CD4-positive, alpha-beta T cell treated with Interleukin-6 for 4 hours (primary cell): Measurements from ENCODE around the gene KCTD1.
"Not testable (repeated sequence)": the region's sequence is repeated elsewhere in the genome, so short reads cannot be mapped to it uniquely, and the experiment has no call there.

Experiments
- DNase-seq: peaks from one replicate; pipeline ENCODE4 v3.0.0-alpha.2; 2020; ENCODE audit warnings: mixed read lengths

Gene KCTD1

GRCh38 chr18:26455639-26456038 lies 92.7 kb downstream of the KCTD1 start:
- DNase-seq = no peak

DNA sequence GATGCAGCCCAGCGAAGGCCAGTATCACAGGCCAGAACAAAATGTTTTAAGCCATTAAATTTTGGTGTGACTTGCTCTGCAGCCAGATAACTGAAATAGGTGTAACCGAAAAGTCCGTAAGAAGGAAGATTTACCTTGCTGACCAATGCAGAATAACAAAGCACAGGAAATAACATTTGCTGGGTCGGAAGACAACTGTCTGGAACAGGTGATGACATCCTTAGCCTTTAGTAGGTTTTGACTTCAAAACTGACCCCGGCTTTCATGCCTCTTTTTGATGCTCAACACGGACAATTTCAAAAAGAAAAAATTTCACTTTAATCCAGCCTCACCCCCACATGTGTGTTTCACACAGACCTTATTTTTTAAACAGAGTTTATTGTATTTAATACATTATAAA lies 93.7 kb downstream of the KCTD1 start:
- no peak for DNase-seq

DNA sequence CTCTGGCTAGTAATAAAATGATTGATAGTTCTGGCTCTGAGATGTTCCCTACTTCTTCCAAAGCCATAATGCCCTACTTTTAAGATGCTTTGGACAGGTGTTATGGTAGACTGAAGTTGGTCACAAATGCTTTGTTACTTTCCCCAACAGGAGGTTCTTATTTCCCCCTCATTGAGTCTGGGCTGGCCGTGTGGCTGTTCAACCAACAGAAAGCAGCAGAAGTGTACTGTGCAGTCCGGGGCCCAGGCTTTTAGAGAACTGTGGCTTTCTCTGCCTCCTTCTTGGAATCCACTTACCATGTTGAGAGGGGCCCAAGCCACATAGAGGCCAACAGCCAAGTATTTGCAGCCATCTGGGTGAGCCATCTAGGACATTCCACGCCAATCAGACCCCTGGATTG lies 94.2 kb downstream of the KCTD1 start:
- no peak for DNase-seq

GRCh38 chr18:26453386-26453901 lies 94.9 kb downstream of the KCTD1 start:
- DNase-seq = no peak

DNA sequence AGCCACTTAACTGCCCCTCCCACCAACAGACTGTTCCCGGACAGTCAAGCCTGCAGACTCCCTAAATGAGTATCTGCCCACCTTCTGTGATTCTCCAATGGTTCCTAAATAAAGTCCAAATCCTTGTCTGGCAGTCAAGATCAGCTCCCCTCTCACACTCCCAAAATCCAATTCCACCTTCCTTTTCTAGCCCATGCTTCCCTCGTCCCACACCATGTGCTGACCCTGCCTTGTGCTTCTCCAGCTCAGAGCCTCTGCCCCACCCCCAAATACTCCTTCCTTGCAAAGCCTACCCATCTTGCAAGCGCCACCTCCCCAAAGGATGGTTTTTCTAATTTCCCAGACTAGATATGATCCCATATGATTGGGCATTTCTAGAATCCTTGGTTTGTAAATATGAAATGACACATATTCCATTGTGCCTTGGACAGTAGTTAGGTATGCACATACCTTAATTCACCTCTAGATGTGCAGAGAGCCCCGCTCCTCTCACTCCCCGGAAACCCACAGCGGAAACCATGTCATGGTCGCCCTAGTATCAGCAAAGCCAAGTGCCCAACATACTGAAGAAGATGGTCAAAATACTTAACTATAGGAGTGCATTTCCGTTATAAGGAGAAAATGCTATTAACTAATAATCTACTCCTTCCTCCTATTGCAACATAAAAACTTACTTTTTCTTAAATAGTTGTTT lies 97.2 kb downstream of the KCTD1 start:
- DNase-seq = no peak

GRCh38 chr18:26448714-26449159 lies 99.6 kb downstream of the KCTD1 start:
- no peak for DNase-seq

- no peak for DNase-seq
Observed at GRCh38 chr18:26443853-26444252, 104.5 kb downstream of the KCTD1 start.

- DNase-seq = no peak
Observed at GRCh38 chr18:26442126-26442525, 106.2 kb downstream of the KCTD1 start.

DNA sequence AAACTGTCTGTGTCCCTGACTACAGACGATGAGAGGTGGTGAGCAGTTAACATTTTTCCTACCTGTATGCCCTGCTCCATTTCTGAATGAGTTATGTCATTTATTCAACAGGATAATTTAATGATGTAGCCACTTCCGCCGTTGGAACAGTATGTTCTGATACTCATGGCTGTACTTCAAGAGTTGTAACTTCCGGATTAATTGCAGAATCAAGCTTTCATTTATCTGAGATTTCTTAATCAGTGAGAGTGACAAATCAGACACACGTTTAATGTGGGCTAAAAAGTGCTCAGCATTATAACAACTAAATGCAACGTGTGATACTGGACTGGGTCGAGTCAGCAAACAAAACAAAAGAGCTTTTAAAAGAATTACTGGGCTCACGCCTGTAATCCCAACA lies 107.7 kb downstream of the KCTD1 start:
- DNase-seq = no peak

- no peak for DNase-seq
Observed at GRCh38 chr18:26439537-26439936, 108.8 kb downstream of the KCTD1 start.

GRCh38 chr18:26438980-26439379 lies 109.4 kb downstream of the KCTD1 start:
- no peak for DNase-seq

- not testable (repeated sequence) for DNase-seq
Observed at GRCh38 chr18:26437634-26438033, 110.7 kb downstream of the KCTD1 start.

DNA sequence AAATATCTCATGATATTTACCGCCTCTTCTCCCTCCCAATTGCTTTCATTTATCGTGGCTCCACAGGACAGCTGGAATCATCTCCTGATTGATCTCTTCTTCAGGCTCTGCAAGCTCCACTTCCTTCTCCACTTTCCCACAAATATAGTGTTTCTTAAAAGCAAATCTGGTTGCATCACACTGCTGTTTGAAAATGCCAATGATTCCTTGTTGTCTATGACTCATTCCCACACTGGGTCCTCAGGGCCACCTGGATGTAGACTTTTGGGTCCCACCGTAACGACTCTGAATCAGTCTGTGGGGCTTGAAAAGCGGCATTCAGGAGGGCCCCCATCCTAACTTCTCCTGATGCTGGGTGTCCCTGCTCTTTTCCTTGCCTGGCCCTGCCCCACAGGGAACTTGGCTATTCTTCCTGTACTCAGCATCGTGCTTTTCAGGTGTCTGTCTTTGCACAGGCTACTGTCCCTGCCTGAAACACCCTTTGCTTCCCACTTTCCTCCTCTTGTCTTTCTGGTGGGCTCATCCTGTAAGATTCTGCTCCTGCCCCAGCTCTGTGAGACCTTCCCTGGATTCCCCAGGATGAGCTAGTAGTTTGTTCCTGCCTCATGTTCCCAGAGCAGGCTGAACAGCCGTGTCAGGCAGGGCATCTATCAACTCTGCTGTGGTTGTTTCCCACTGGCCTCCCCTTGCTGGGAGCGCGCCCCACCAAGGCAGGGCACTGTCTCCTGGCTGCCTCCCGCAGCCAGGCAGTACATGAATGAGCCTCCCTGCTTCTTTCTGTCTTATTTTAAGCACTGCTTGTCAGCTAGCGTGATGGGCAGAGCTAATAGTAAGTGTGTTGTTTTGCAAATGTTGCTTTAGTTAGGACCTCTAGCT lies 111.9 kb downstream of the KCTD1 start:
- no peak for DNase-seq

- no peak for DNase-seq
Observed at GRCh38 chr18:26435415-26436095, 112.8 kb downstream of the KCTD1 start.

GRCh38 chr18:26434887-26435286 lies 113.5 kb downstream of the KCTD1 start:
- no peak for DNase-seq

DNA sequence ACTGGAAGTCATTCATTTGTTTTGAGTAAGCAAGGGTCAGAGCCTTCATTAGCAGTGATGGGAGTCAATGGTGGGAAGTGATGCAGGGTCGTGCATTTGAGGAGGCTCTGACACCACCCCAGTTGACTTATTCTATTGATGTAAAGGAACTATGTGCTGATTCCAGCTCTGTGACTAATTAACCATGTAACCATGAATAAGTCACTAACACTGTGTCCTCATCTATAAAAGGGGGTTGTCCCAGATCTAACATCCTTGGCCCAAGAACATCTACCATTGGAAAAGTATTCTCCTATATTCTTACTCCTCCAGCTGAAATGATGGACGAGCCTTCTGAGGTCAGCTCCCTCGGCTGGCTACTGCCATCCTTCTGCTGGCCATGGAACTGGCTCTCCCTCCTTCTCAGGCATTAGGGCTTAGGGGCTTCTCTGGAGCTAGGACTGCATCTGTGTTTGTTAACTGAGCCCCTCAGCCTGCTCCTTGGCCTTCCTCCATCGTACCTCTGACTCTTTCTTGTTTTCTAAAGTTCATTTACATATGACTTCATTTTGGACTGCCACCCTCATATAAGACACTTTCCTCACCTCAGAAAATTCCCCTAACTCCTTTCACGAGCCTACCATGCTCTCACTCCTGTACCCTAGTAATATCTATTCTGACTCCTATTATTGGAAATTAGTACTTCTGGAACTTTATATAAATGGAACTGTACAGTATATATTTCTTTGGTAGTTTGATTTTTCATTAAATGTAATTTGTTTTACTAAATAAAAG lies 115.5 kb downstream of the KCTD1 start:
- no peak for DNase-seq

- no peak for DNase-seq
Observed at GRCh38 chr18:26429535-26430226, 118.7 kb downstream of the KCTD1 start.

DNA sequence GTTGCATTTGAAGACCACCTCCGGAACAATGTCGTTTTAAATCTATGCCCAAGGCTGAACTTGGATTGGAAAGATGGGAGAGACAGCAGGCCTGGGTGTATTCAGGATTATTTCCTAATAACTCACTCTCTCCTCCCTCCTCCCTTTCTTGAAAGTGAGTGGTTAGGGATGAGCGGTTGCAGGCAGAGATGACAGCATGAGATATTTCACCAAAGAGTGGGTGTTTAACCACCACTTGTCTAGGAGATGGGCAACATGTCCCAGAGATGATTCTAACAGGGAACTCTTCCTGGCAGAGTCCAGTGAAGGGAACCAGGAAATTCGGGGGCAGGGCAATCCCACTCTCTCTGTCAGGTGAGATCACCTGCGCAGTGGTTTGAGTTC lies 123.2 kb downstream of the KCTD1 start:
- no peak for DNase-seq

DNA sequence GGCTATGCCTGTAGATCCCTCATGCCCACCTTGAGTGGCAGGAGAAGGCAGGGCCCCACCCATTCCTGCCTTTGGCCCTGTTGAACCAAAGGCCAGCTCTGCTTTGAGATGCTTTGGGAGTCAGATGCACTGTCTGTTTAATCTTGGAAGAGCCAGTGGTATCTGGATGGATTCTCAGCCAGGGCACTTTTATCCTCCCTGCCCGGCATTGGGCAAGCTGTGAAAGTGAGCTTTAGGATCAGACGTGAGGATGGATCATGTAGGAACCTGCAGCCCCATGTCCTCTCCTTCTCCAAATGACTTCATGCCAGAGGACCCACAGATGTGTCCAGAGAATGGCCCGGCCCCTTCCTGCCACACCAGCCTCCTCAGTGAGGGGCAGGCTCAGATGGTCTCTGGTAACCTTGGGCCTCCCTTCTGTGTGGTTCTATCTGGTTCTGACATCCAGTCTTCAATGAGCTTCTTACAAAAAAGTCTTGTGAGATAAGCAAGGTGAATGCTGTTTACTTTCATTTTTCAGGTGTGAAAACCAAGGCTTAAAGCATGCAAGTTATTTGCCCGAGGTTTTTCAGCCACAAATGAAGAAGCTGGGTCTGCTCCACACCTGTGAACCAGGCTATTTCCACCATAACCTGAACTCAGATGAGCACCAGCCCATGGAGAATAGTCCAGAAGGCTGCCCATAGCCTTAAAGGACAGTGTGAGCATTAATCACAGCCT lies 123.8 kb downstream of the KCTD1 start:
- no peak for DNase-seq

- DNase-seq = no peak
Observed at GRCh38 chr18:26422472-26423162, 125.7 kb downstream of the KCTD1 start.

- no peak for DNase-seq
Observed at GRCh38 chr18:26421931-26422330, 126.4 kb downstream of the KCTD1 start.
